GM06990 (cell line): ENCODE results near the gene ZNF584.

Experiments used
- DNase-seq: peaks from one replicate; pipeline ENCODE4 v3.0.0-alpha.2; 2011; ENCODE audit not compliant: insufficient read length; ENCODE audit errors: extremely low read depth
- H3K27me3 ChIP-seq: replicated peaks from 2 replicates; pipeline ENCODE4 v1.6.0; 2011; ENCODE audit warnings: low read length; ENCODE audit not compliant: control insufficient read depth, insufficient read depth
- H3K36me3 ChIP-seq: 2 replicates; pipeline ENCODE4 v1.5.1; 2011; ENCODE audit warnings: low read length; ENCODE audit not compliant: control insufficient read depth, insufficient read depth
- H3K4me3 ChIP-seq: replicated peaks from 2 replicates; pipeline ENCODE4 v1.5.1; 2011; ENCODE audit warnings: low read depth, mild to moderate bottlenecking, control low read depth, low read length
- TF ChIP-seq, protein P1 (sequence below): IDR thresholded peaks from 2 replicates; pipeline ENCODE4 v1.5.1; 2011; ENCODE audit warnings: low read length, control low read depth, mild to moderate bottlenecking, inconsistent platforms; ENCODE audit not compliant: insufficient read depth, poor library complexity, severe bottlenecking

The ZNF584 gene

GRCh38 chr19:58407658-58408151 is 744 bp upstream of the ZNF584 start:
- Histone ChIP-seq H3K27me3 (no peaks in the 10 kb centered on the region), H3K4me3 (peak overlapping the region; percentile 89), H3K36me3 (no peaks in the 10 kb centered on the region)
- TF ChIP-seq, protein P1, sequence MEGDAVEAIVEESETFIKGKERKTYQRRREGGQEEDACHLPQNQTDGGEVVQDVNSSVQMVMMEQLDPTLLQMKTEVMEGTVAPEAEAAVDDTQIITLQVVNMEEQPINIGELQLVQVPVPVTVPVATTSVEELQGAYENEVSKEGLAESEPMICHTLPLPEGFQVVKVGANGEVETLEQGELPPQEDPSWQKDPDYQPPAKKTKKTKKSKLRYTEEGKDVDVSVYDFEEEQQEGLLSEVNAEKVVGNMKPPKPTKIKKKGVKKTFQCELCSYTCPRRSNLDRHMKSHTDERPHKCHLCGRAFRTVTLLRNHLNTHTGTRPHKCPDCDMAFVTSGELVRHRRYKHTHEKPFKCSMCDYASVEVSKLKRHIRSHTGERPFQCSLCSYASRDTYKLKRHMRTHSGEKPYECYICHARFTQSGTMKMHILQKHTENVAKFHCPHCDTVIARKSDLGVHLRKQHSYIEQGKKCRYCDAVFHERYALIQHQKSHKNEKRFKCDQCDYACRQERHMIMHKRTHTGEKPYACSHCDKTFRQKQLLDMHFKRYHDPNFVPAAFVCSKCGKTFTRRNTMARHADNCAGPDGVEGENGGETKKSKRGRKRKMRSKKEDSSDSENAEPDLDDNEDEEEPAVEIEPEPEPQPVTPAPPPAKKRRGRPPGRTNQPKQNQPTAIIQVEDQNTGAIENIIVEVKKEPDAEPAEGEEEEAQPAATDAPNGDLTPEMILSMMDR = no peak
- DNase-seq = no peak

DNA sequence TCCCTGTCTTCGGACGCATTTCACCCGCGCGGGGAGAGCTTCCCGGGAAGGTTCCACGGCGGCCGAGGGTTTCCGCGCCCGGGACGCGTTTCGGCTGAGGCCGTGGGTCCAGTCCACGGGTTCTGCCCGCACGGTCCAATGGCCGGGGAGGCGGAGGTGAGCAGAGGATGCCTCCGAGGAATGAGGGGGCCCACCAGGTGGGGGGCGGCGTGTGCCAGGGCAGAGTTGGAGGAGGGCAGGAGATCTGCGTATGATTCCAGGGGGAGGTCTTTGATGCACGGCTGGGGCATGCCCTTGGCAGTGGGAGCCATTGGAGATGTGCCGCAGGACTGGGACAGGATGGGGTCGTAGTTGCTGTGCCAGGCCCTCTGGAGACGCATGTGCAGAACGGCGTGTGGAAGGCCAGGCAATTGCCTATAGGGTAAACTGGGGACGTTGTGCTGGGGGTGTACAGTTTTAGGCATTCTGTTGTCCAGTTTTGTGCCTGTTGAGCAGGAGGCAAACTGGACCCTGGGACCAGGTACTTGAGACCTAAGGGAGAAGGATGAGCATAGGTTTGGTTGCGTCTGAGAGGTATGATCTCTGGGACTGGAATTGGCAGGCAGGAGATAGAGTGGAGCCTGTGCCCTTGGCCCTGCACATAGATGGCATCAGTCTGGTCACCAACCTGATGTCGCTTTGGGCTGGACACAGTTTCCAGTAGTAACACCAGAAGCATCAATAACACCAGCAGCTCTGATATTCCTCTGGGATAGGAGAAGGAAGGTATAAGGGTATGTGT is 751 bp downstream of the ZNF584 start:
- Histone ChIP-seq H3K4me3 (peak overlapping the region; percentile 89), H3K36me3 (no peaks in the 10 kb centered on the region), H3K27me3 (no peaks in the 10 kb centered on the region)
- TF ChIP-seq, protein P1 = no peak
- DNase-seq = no peak

DNA sequence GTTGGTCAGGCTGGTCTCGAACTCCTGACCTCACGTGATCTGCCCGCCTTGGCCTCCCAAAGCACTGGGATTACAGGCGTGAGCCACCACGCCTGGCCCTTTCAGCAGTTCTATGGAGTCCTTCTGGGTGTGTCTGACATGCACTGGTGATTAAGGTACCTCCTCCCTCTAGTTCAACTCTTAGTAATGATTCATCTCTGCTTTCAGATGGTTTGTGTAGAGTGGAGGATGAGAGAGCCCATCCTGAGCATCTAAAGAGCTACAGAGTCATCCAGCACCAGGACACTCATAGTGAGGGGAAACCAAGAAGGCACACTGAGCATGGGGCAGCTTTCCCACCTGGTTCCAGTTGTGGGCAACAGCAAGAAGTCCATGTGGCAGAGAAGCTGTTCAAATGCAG is 8.2 kb downstream of the ZNF584 start:
- TF ChIP-seq, protein P1 = no peak
- no peak for DNase-seq
- Histone ChIP-seq H3K36me3 (peaks cover 16% of the 10 kb centered on the region), H3K27me3 (no peaks in the 10 kb centered on the region), H3K4me3 (no peak overlapping the region)

- DNase-seq = no peak
- Histone ChIP-seq H3K4me3 (no peak overlapping the region), H3K27me3 (no peaks in the 10 kb centered on the region), H3K36me3 (peaks cover 16% of the 10 kb centered on the region)
- TF ChIP-seq, protein P1 = no peak
Measured at GRCh38 chr19:58417071-58417470, 8.6 kb downstream of the ZNF584 start.

DNA sequence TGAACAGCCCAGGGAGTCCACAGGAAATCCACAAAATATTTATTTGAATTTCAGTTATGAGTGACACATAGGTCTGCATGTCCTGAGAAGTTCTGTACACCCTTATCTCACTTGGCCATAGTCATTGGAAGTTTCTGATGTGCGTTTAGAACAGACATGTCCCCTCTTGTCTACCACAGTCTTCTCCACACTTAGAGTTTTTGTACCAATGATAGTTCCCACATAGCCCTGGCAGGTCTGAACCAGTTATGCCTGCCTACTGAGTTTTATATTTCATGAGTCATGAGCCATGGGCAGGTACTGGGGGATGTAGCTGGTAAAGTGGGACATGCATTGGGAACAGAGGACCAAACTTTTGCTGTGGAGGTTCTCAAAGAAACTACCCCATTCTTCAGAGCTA is 20.2 kb downstream of the ZNF584 start:
- Histone ChIP-seq H3K27me3 (no peaks in the 10 kb centered on the region), H3K4me3 (no peak overlapping the region), H3K36me3 (no peaks in the 10 kb centered on the region; the same call in 1 of the 2 replicates)
- DNase-seq = no peak
- TF ChIP-seq, protein P1 = no peak
